NK-92 (cell line): ENCODE results near the gene TIMELESS.
"Not testable (repeated sequence)": the region's sequence is repeated elsewhere in the genome, so short reads cannot be mapped to it uniquely, and the experiment has no call there.

Source experiments
- DNase-seq: peaks from one replicate; lab custom pipeline; 2025; ENCODE audit not compliant: unreplicated experiment; lab: John Stamatoyannopoulos, UW

Gene TIMELESS

GRCh38 chr12:56469007-56469930 lies 20.0 kb upstream of the TIMELESS start:
- no peak for DNase-seq

- DNase-seq = peak; percentile 52
Measured at GRCh38 chr12:56468216-56469006, 19.2 kb upstream of the TIMELESS start, which contains the start of gene SPRYD4. Gene SPRYD4 (plus strand): TSS chr12:56468578. CDS start chr12:56468592, 14 bp downstream.

GRCh38 chr12:56462565-56462964 lies 13.3 kb upstream of the TIMELESS start:
- DNase-seq = no peak

GRCh38 chr12:56461235-56462159 lies 12.3 kb upstream of the TIMELESS start:
- no peak for DNase-seq

GRCh38 chr12:56457817-56458216 lies 8.6 kb upstream of the TIMELESS start:
- DNase-seq = no peak

GRCh38 chr12:56454557-56454956 lies 5.3 kb upstream of the TIMELESS start, which contains the start of gene MIP:
Gene MIP (minus strand): TSS chr12:56454657. CDS start chr12:56454613, 44 bp downstream.
- DNase-seq = no peak

- DNase-seq = no peak
Measured at GRCh38 chr12:56451147-56451546, 1.9 kb upstream of the TIMELESS start.

- DNase-seq = no peak
Measured at GRCh38 chr12:56450241-56450640, 1.0 kb upstream of the TIMELESS start.

GRCh38 chr12:56449622-56449984 lies 377 bp upstream of the TIMELESS start:
- DNase-seq = no peak

- not testable (repeated sequence) for DNase-seq
Measured at GRCh38 chr12:56443208-56443607, 6.0 kb downstream of the TIMELESS start.

- DNase-seq = no peak
Measured at GRCh38 chr12:56437430-56438176, 11.6 kb downstream of the TIMELESS start.

- DNase-seq = no peak
Measured at GRCh38 chr12:56434828-56435227, 14.4 kb downstream of the TIMELESS start.

GRCh38 chr12:56431850-56432249 lies 17.4 kb downstream of the TIMELESS start:
- DNase-seq = no peak

- DNase-seq = no peak
Measured at GRCh38 chr12:56431288-56431687, 17.9 kb downstream of the TIMELESS start.

GRCh38 chr12:56425940-56426438 lies 23.2 kb downstream of the TIMELESS start:
- DNase-seq = no peak

- DNase-seq = no peak
Measured at GRCh38 chr12:56425193-56425592, 24.0 kb downstream of the TIMELESS start.

- no peak for DNase-seq
Measured at GRCh38 chr12:56420411-56420810, 28.8 kb downstream of the TIMELESS start.

GRCh38 chr12:56417739-56418138 lies 31.5 kb downstream of the TIMELESS start:
- DNase-seq = no peak

- no peak for DNase-seq
Measured at GRCh38 chr12:56414401-56414800, 34.8 kb downstream of the TIMELESS start.

GRCh38 chr12:56413392-56413791 lies 35.8 kb downstream of the TIMELESS start:
- DNase-seq = no peak
